T1000 (cell line): ENCODE measurements around the gene ZNF384.

ENCODE experiments used
- DNase-seq: peaks from one replicate; lab custom pipeline; 2025; ENCODE audit warnings: mixed read lengths; lab: John Stamatoyannopoulos, UW

ZNF384 gene

GRCh38 chr12:6653342-6653741, 35.8 kb downstream of the ZNF384 start:
- no peak for DNase-seq

- DNase-seq: no peak
Measured at GRCh38 chr12:6652391-6652790, 36.8 kb downstream of the ZNF384 start.

- no peak for DNase-seq
Measured at GRCh38 chr12:6650832-6651231, 38.3 kb downstream of the ZNF384 start.

- no peak for DNase-seq
Measured at GRCh38 chr12:6647083-6647604, 42.0 kb downstream of the ZNF384 start, which contains the start of gene ACRBP. Gene ACRBP (minus strand): TSS chr12:6647432. CDS start chr12:6647366, 66 bp downstream.

GRCh38 chr12:6646276-6647082, 42.7 kb downstream of the ZNF384 start:
- DNase-seq: no peak

GRCh38 chr12:6644903-6645302, 44.3 kb downstream of the ZNF384 start:
- DNase-seq: no peak

- DNase-seq: no peak
Measured at GRCh38 chr12:6644257-6644596, 44.9 kb downstream of the ZNF384 start.

- no peak for DNase-seq
Measured at GRCh38 chr12:6643569-6644256, 45.5 kb downstream of the ZNF384 start.

- no peak for DNase-seq
Measured at GRCh38 chr12:6641131-6641530, 48.0 kb downstream of the ZNF384 start.

- DNase-seq: no peak
Measured at GRCh38 chr12:6640497-6640896, 48.7 kb downstream of the ZNF384 start.

GRCh38 chr12:6639151-6639801, 49.9 kb downstream of the ZNF384 start:
- no peak for DNase-seq

GRCh38 chr12:6638305-6638704, 50.9 kb downstream of the ZNF384 start:
- DNase-seq: no peak

- DNase-seq: peak; percentile 58
Measured at GRCh38 chr12:6635856-6636531, 53.2 kb downstream of the ZNF384 start, which contains the start of gene LPAR5. Gene LPAR5 (minus strand): TSS chr12:6635959. CDS start chr12:6621248, 14,711 bp downstream.

GRCh38 chr12:6635375-6635855, 53.8 kb downstream of the ZNF384 start:
- DNase-seq: peak; percentile 36

- no peak for DNase-seq
Measured at GRCh38 chr12:6632026-6632983, 56.9 kb downstream of the ZNF384 start.

GRCh38 chr12:6631549-6631961, 57.6 kb downstream of the ZNF384 start:
- DNase-seq: no peak

GRCh38 chr12:6630736-6631135, 58.4 kb downstream of the ZNF384 start:
- no peak for DNase-seq

- no peak for DNase-seq
Measured at GRCh38 chr12:6627616-6628015, 61.6 kb downstream of the ZNF384 start.

GRCh38 chr12:6626654-6627283, 62.4 kb downstream of the ZNF384 start:
- DNase-seq: no peak

- DNase-seq: no peak
Measured at GRCh38 chr12:6620885-6621274, 68.3 kb downstream of the ZNF384 start.
